ENCODE results near the gene DPH2.

Gene DPH2

DNA sequence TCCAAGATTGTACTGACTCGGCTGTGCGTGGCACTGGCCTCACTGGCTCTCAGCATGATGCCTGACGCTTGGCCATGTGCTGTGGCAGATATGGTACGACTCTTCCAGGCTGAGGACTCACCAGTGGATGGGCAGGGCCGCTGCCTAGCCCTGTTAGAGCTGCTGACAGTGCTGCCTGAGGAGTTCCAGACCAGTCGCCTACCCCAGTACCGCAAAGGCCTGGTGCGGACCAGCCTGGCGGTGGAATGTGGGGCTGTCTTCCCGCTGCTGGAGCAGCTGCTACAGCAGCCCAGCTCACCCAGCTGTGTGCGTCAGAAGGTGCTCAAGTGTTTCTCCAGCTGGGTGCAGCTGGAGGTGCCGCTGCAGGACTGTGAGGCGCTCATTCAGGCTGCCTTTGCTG lies 20.1 kb upstream of the DPH2 start:
- TF ChIP-seq, protein P1, sequence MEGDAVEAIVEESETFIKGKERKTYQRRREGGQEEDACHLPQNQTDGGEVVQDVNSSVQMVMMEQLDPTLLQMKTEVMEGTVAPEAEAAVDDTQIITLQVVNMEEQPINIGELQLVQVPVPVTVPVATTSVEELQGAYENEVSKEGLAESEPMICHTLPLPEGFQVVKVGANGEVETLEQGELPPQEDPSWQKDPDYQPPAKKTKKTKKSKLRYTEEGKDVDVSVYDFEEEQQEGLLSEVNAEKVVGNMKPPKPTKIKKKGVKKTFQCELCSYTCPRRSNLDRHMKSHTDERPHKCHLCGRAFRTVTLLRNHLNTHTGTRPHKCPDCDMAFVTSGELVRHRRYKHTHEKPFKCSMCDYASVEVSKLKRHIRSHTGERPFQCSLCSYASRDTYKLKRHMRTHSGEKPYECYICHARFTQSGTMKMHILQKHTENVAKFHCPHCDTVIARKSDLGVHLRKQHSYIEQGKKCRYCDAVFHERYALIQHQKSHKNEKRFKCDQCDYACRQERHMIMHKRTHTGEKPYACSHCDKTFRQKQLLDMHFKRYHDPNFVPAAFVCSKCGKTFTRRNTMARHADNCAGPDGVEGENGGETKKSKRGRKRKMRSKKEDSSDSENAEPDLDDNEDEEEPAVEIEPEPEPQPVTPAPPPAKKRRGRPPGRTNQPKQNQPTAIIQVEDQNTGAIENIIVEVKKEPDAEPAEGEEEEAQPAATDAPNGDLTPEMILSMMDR (IDR thresholded peaks at IDR 0.05; ENCODE audit: extremely low read depth, insufficient read depth, missing control alignments): no peak
- in situ Hi-C loops (cut with MboI; ENCODE audit: low pct_unique_long_range_greater_than_20kb, low sequenced_read_pairs, unreplicated experiment): loop anchor here (25.0 kb wide), 1 partner anchor 412 kb away; the partner anchor contains the start of gene PTPRF
- DNase-seq (ENCODE audit: low spot score): no peak

DNA sequence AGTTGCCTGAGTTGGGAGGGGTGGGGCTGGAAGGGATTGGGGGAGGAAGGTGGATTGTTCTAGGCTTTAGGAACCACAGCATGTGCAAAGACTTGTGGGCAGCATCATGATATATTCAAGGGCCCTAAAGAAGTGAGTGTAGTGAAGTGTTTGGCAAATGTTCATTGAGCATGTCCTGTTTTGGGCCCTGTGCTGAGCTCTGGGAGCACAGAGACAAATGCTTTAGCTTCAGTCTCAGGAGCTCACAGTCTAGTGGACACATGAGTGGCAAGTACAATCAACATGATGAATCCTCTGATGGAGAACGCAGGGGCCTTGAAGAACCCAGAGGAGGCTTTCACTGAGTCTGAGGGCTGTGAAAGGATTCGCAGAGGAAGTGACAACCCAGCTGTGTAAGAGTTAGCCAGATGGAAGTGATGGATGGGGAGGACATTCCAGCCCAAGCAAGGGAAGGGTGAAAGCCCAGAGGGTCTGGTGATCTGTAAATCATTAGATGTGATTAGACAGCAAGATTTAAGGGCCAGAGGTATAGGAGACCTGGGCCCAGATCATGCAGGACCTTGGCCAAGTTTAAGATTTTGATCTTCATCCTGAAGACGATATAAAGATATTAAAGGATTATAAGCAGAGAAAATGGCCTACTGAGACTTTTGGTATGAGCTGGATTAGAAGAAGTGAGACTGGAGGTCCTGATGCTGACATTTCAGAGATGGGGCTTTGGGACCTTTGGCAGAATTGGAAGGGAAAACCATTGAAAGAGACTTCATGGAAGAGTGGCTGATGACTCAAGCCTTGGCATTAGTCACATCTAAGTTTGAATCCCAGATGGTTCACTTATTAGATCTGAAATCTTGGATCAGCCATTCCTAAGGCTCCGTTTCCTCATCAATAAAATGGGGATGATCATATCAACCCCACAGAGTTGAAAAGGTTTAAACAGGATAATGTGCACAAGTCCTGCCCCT lies 18.5 kb upstream of the DPH2 start:
- in situ Hi-C loops (cut with MboI; ENCODE audit: low pct_unique_long_range_greater_than_20kb, low sequenced_read_pairs, unreplicated experiment): no loop called here
- no peak for DNase-seq (ENCODE audit: low spot score)
- TF ChIP-seq, protein P1 (IDR thresholded peaks at IDR 0.05; ENCODE audit: extremely low read depth, insufficient read depth, missing control alignments): no peak

DNA sequence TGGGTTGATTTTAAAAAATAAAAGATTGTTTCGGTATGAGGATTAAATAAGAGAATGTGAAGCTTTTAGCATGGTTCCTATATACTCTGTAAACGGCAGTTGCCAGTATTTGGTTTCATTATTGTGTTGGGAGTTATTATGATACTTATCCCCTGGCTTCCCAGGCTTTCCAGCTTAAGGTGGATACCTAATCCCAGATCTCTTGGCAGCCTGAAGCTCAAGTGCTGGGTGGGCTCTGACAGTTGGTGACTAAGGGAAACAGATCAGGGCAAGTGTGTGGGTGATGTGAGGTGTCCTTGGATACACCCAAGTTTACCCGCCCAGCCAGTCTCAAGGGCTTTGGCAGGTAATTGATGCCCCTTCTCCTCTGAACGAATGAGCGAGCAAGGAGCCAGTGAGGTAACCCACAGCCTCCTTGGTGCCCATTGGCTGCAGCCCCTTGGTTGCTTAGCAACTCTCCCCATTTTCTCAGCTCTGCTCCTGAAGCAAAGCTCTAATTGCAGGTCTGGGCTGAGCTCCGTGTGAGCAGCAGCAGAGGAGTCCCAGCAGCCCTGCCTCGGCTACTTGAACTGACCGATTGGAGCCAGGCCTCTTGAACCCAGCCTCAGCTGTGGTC lies 17.0 kb upstream of the DPH2 start:
- in situ Hi-C loops (cut with MboI; ENCODE audit: low pct_unique_long_range_greater_than_20kb, low sequenced_read_pairs, unreplicated experiment): no loop called here

DNA sequence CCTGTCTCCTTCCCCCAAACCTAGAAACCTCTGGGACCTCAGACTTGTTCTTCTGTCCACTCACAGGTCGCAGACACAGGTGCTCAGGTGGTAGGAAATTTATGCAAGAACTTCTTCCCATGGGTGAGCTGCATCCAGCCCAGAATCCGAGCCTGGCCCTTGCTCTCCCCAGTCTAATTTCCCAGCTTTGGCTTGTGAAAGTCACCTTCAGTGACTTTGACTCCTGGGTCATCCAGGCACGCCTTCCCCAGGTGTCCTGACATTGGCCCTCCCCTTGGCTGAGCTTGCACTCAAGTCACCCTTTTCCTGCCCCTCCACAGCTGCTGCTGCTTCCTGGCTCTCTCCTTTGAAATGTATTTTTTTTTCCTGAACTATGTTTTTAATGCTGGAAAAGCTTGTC lies 16.4 kb upstream of the DPH2 start:
- DNase-seq (ENCODE audit: low spot score): no peak
- in situ Hi-C loops (cut with MboI; ENCODE audit: low pct_unique_long_range_greater_than_20kb, low sequenced_read_pairs, unreplicated experiment): no loop called here
- TF ChIP-seq, protein P1 (IDR thresholded peaks at IDR 0.05; ENCODE audit: extremely low read depth, insufficient read depth, missing control alignments): no peak

More for the DNA sequence above, 17.0 kb upstream of the DPH2 start:
- TF ChIP-seq, protein P1 (IDR thresholded peaks at IDR 0.05; ENCODE audit: extremely low read depth, insufficient read depth, missing control alignments): no peak
- no peak for DNase-seq (ENCODE audit: low spot score)

DNA sequence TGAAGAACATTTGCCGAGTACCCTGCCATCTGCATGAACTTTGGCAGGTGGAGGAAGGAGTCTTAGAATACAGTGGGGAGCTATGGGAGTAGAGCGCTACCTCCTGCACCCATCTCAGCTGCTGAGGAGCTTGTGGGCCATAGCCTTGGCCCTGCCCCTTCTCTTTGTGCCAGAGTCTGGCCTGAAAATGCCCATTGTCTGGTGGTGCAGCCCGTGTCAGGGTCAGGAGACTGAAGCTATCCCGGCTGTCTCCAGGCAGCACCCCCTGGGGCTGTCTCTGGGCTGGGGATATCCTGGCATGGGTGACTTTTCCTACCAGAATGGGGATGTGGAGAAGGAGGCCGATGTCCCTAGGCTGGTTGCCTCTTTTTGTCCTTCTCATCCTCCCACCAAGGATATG lies 15.8 kb upstream of the DPH2 start:
- TF ChIP-seq, protein P1 (IDR thresholded peaks at IDR 0.05; ENCODE audit: extremely low read depth, insufficient read depth, missing control alignments): no peak
- in situ Hi-C loops (cut with MboI; ENCODE audit: low pct_unique_long_range_greater_than_20kb, low sequenced_read_pairs, unreplicated experiment): no loop called here
- no peak for DNase-seq (ENCODE audit: low spot score)

DNA sequence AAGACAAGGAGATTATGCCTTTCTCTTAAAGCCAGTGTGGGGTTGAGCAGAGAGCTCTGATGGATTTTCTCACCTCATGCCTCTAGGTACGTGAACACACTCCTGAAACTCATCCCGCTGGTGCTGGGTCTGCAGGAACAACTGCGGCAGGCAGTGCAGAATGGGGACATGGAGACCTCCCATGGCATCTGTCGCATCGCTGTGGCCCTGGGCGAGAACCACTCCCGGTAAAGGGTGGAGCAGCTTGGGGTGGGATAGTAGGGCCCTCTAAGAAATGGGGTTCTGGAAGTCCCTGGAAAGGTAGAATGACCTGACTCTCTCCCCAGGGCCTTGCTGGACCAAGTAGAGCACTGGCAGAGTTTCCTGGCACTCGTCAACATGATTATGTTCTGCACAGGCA lies 13.6 kb upstream of the DPH2 start:
- in situ Hi-C loops (cut with MboI; ENCODE audit: low pct_unique_long_range_greater_than_20kb, low sequenced_read_pairs, unreplicated experiment): no loop called here
- no peak for DNase-seq (ENCODE audit: low spot score)
- TF ChIP-seq, protein P1 (IDR thresholded peaks at IDR 0.05; ENCODE audit: extremely low read depth, insufficient read depth, missing control alignments): no peak

Measured in GM13977 (cell line).